ENCODE measurements around the gene MAP3K5.
"Not testable (repeated sequence)": the region's sequence is repeated elsewhere in the genome, so short reads cannot be mapped to it uniquely, and the experiment has no call there.

MAP3K5 gene

GRCh38 chr6:136766274-136766673, 26.0 kb downstream of the MAP3K5 start:
- no peak for TF ChIP-seq Cebpa-rat (IDR thresholded peaks at IDR 0.05)
- H3K4me3 ChIP-seq, result no peak overlapping the region
- H3K9me3 ChIP-seq (replicated peaks in 1 of 11), result peaks cover 0 to 15% (median 12%) of the 10 kb centered on the region in 11 experiments; a peak in 16 of 22 replicates
- no peaks in the 10 kb centered on the region for H3K27me3 ChIP-seq
- peaks cover 54 to 88% (median 74%) of the 10 kb centered on the region in 10 experiments for H3K4me1 ChIP-seq
- H4K20me1 ChIP-seq, result peaks cover 0 to 54% (median 0%) of the 10 kb centered on the region in 11 experiments; a peak in 6 of 22 replicates
- H3K4me2 ChIP-seq, result peak overlapping the region in 8 of 11 experiments; percentile 80 to 97 (median 84); a peak in 14 of 22 replicates
- H3K27ac ChIP-seq, result peak overlapping the region in 7 of 11 experiments; percentile 5 to 83 (median 75); a peak in 7 of 22 replicates
- peaks cover 0 to 4% (median 0%) of the 10 kb centered on the region in 11 experiments; a peak in 3 of 22 replicates for H3K36me3 ChIP-seq
- H3K9ac ChIP-seq, result no peak overlapping the region

DNA sequence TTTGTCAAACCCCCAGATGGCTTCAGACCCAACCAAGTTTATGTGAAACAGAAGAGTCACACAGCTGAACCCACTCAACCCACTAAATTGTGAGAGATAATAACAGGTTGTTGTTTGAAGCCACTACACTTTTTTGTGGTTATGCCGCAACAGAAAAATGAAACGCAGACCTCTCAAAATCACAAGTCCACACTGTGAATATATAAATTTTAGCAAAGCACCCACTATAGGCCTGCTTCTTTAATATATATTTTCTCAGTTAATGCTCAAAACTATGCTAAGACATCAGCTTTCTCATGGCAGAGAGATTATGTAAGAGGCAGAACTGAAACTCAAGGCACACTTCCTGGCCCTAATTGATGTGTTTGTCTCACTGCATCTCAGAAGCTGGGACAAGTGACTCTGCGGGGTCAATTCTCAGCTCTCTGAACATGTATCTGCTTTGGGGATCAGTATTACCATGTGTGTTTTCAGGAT, 27.7 kb downstream of the MAP3K5 start:
- H3K27ac ChIP-seq, result peak overlapping the region; percentile 2 to 79 (median 69); a peak in 19 of 22 replicates

GRCh38 chr6:136763716-136764516, 28.4 kb downstream of the MAP3K5 start:
- Histone ChIP-seq H3K9me3 (replicated peaks in 1 of 11) (peaks cover 0 to 10% (median 7%) of the 10 kb centered on the region in 11 experiments; a peak in 16 of 22 replicates), H3K4me3 (no peak overlapping the region), H3K4me2 (peak overlapping the region; percentile 43 to 97 (median 81)), H3K4me1 (peaks cover 63 to 97% (median 81%) of the 10 kb centered on the region in 10 experiments), H3K27ac (peak overlapping the region; percentile 2 to 79 (median 69); a peak in 19 of 22 replicates), H3K9ac (peak overlapping the region in 6 of 11 experiments; percentile 9 to 54 (median 38); a peak in 4 of 22 replicates), H4K20me1 (peaks cover 0 to 63% (median 0%) of the 10 kb centered on the region in 11 experiments; a peak in 6 of 22 replicates), H3K27me3 (no peaks in the 10 kb centered on the region), H3K36me3 (peaks cover 0 to 5% (median 0%) of the 10 kb centered on the region in 11 experiments; a peak in 3 of 22 replicates)
- TF ChIP-seq Cebpa-rat (IDR thresholded peaks at IDR 0.05), result no peak

More for the DNA sequence above, 27.7 kb downstream of the MAP3K5 start:
- Histone ChIP-seq H4K20me1 (peaks cover 0 to 61% (median 0%) of the 10 kb centered on the region in 11 experiments; a peak in 6 of 22 replicates), H3K9ac (peak overlapping the region in 8 of 11 experiments; percentile 13 to 54 (median 38); a peak in 7 of 22 replicates), H3K4me1 (peaks cover 63 to 97% (median 82%) of the 10 kb centered on the region in 10 experiments), H3K4me2 (peak overlapping the region; percentile 43 to 97 (median 81)), H3K9me3 (replicated peaks in 1 of 11) (peaks cover 0 to 15% (median 12%) of the 10 kb centered on the region in 11 experiments; a peak in 16 of 22 replicates), H3K36me3 (peaks cover 0 to 4% (median 0%) of the 10 kb centered on the region in 11 experiments; a peak in 3 of 22 replicates), H3K4me3 (no peak overlapping the region), H3K27me3 (no peaks in the 10 kb centered on the region)
- peak in 2 of 11 experiments; percentile 11 to 33; a peak in 1 of 22 replicates for TF ChIP-seq Cebpa-rat (IDR thresholded peaks at IDR 0.05)

DNA sequence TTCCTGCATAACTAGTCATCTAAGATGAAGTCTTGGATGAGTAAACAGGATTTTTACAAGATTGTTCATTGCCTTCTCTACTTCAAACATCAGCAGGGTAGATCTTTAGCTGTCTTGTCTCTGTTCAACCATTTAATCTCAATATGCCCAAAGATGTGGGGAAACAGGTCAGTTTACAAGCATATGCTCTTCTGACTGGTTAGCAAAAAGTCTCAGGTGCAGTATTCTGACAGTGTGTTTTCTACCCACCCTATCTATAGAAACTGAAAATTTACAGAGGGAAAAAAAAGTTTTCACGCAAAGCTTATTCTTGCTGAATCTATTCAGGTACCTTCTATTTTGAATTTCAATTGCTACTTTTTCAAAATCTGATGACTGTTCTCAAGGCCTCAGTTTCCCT, 29.0 kb downstream of the MAP3K5 start:
- no peak overlapping the region for H3K4me3 ChIP-seq
- no peaks in the 10 kb centered on the region for H3K27me3 ChIP-seq
- TF ChIP-seq Cebpa-rat (IDR thresholded peaks at IDR 0.05), result no peak
- H3K9ac ChIP-seq, result no peak overlapping the region
- H3K4me2 ChIP-seq, result peak overlapping the region; percentile 68 to 97 (median 81); a peak in 21 of 22 replicates
- H3K27ac ChIP-seq, result peak overlapping the region in 3 of 11 experiments; percentile 70 to 79 (median 78); a peak in 3 of 22 replicates
- H3K9me3 ChIP-seq (replicated peaks in 1 of 11), result peaks cover 0 to 3% (median under 1%) of the 10 kb centered on the region in 11 experiments; a peak in 11 of 22 replicates
- H3K36me3 ChIP-seq, result peaks cover 0 to 3% (median 0%) of the 10 kb centered on the region in 11 experiments; a peak in 1 of 22 replicates
- peaks cover 0 to 70% (median 0%) of the 10 kb centered on the region in 11 experiments; a peak in 6 of 22 replicates for H4K20me1 ChIP-seq
- peaks cover 63 to 97% (median 78%) of the 10 kb centered on the region in 10 experiments for H3K4me1 ChIP-seq

GRCh38 chr6:136762022-136762975, 30.0 kb downstream of the MAP3K5 start:
- Histone ChIP-seq H3K27ac (peak overlapping the region; percentile 33 to 73 (median 57); a peak in 19 of 22 replicates), H3K36me3 (peaks cover 0 to 3% (median 0%) of the 10 kb centered on the region in 11 experiments; a peak in 1 of 22 replicates), H3K9me3 (replicated peaks in 1 of 11) (no peaks in the 10 kb centered on the region), H3K9ac (peak overlapping the region in 9 of 11 experiments; percentile 27 to 62 (median 48); a peak in 15 of 22 replicates), H3K27me3 (no peaks in the 10 kb centered on the region), H3K4me1 (peaks cover 56 to 97% (median 70%) of the 10 kb centered on the region in 10 experiments), H4K20me1 (peaks cover 0 to 77% (median 0%) of the 10 kb centered on the region in 11 experiments; a peak in 6 of 22 replicates), H3K4me2 (peak overlapping the region; percentile 68 to 97 (median 81)), H3K4me3 (peak overlapping the region in 4 of 10 experiments; percentile 0 to 36 (median 22); a peak in 5 of 20 replicates)
- TF ChIP-seq Cebpa-rat (IDR thresholded peaks at IDR 0.05), result no peak

- Histone ChIP-seq H3K27ac (peak overlapping the region; percentile 33 to 73 (median 57); a peak in 19 of 22 replicates), H3K4me3 (peak overlapping the region in 4 of 10 experiments; percentile 0 to 36 (median 22); a peak in 5 of 20 replicates), H3K27me3 (no peaks in the 10 kb centered on the region), H3K4me2 (peak overlapping the region; percentile 68 to 97 (median 81)), H3K9ac (peak overlapping the region; percentile 27 to 62 (median 47); a peak in 21 of 22 replicates), H3K36me3 (peaks cover 0 to 5% (median 0%) of the 10 kb centered on the region in 11 experiments; a peak in 1 of 22 replicates), H3K4me1 (peaks cover 51 to 97% (median 63%) of the 10 kb centered on the region in 10 experiments), H3K9me3 (replicated peaks in 1 of 11) (no peaks in the 10 kb centered on the region), H4K20me1 (peaks cover 0 to 84% (median 0%) of the 10 kb centered on the region in 11 experiments; a peak in 7 of 22 replicates)
- no peak for TF ChIP-seq Cebpa-rat (IDR thresholded peaks at IDR 0.05)
Observed at GRCh38 chr6:136761227-136761922, 30.9 kb downstream of the MAP3K5 start.

DNA sequence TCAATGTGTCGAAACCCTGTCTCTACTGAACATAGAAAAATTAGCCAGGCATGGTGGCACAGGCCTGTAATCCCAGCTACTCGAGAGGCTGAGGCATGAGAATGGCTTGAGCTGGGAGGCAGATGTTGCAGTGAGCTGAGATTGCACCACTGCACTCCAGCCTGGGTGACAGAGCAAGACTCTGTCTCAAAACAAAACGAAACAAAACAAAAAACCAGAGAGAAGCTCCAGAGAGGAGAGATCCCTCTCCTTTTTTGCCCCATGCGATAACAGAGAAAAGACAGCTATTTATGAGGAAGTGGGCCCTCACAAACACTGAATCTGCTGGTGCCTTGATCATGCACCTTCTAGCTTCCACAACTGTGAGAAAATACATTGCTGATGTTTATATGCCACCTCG, 31.5 kb downstream of the MAP3K5 start:
- TF ChIP-seq Cebpa-rat (IDR thresholded peaks at IDR 0.05), result peak in 4 of 11 experiments; percentile 13 to 55 (median 38); a peak in 3 of 22 replicates
- Histone ChIP-seq H3K27ac (peak overlapping the region; percentile 33 to 73 (median 57); a peak in 19 of 22 replicates), H3K9ac (peak overlapping the region in 9 of 11 experiments; percentile 27 to 62 (median 47); a peak in 13 of 22 replicates), H3K4me3 (peak overlapping the region in 1 of 10 experiments; percentile 26; a peak in 1 of 20 replicates), H4K20me1 (peaks cover 0 to 84% (median 0%) of the 10 kb centered on the region in 11 experiments; a peak in 7 of 22 replicates), H3K4me2 (peak overlapping the region; percentile 68 to 97 (median 81)), H3K4me1 (peaks cover 51 to 95% (median 57%) of the 10 kb centered on the region in 10 experiments)
- not testable (repeated sequence) for H3K9me3 ChIP-seq (replicated peaks in 1 of 11); H3K36me3 ChIP-seq; H3K27me3 ChIP-seq
